GM18868 (cell line): ENCODE data around the gene MKRN3.

ENCODE experiments used
- ATAC-seq: cut with Tn5 transposase; IDR thresholded peaks from one replicate; pipeline ENCODE4 v1.9.1; 2021; ENCODE audit warnings: mild to moderate bottlenecking, moderate library complexity; ENCODE audit not compliant: unreplicated experiment

Gene MKRN3

GRCh38 chr15:23565395-23566070 is at the start of gene MKRN3:
MKRN3 (plus strand) TSS chr15:23565674; CDS start chr15:23565783, 109 bp downstream.
- ATAC-seq: peak; percentile 65

- no peak for ATAC-seq
Measured at GRCh38 chr15:23516866-23517265, 48.6 kb upstream of the MKRN3 start.

- ATAC-seq: no peak
Measured at GRCh38 chr15:23518104-23518503, 47.4 kb upstream of the MKRN3 start.

GRCh38 chr15:23524816-23525215 is 40.7 kb upstream of the MKRN3 start:
- no peak for ATAC-seq

GRCh38 chr15:23529891-23530290 is 35.6 kb upstream of the MKRN3 start:
- no peak for ATAC-seq

- ATAC-seq: no peak
Measured at GRCh38 chr15:23532024-23532423, 33.5 kb upstream of the MKRN3 start.

GRCh38 chr15:23536659-23537058 is 28.8 kb upstream of the MKRN3 start:
- no peak for ATAC-seq

- no peak for ATAC-seq
Measured at GRCh38 chr15:23538648-23539047, 26.8 kb upstream of the MKRN3 start.

GRCh38 chr15:23539892-23540291 is 25.6 kb upstream of the MKRN3 start:
- ATAC-seq: no peak

- ATAC-seq: no peak
Measured at GRCh38 chr15:23546158-23546557, 19.3 kb upstream of the MKRN3 start.

- ATAC-seq: no peak
Measured at GRCh38 chr15:23548071-23548470, 17.4 kb upstream of the MKRN3 start.

GRCh38 chr15:23561914-23562313 is 3.6 kb upstream of the MKRN3 start:
- no peak for ATAC-seq

GRCh38 chr15:23564821-23565394 is 566 bp upstream of the MKRN3 start:
- ATAC-seq: no peak

GRCh38 chr15:23566071-23566554 is 639 bp downstream of the MKRN3 start:
- peak; percentile 65 for ATAC-seq

GRCh38 chr15:23566651-23567050 is 1.2 kb downstream of the MKRN3 start:
- ATAC-seq: no peak

- ATAC-seq: no peak
Measured at GRCh38 chr15:23567921-23568320, 2.4 kb downstream of the MKRN3 start.

- no peak for ATAC-seq
Measured at GRCh38 chr15:23569151-23569925, 3.9 kb downstream of the MKRN3 start.

- ATAC-seq: no peak
Measured at GRCh38 chr15:23570486-23570885, 5.0 kb downstream of the MKRN3 start.

GRCh38 chr15:23572844-23573243 is 7.4 kb downstream of the MKRN3 start:
- no peak for ATAC-seq

- no peak for ATAC-seq
Measured at GRCh38 chr15:23574742-23575141, 9.3 kb downstream of the MKRN3 start.

GRCh38 chr15:23576061-23576460 is 10.6 kb downstream of the MKRN3 start:
- no peak for ATAC-seq
